Eye (tissue), 1 donor: ENCODE measurements around the gene TMEM232.
"Not testable (repeated sequence)": the region's sequence is repeated elsewhere in the genome, so short reads cannot be mapped to it uniquely, and the experiment has no call there.

Experiments
- DNase-seq: peaks from one replicate; pipeline ENCODE4 v3.0.0-alpha.2; 2015

Gene TMEM232

DNA sequence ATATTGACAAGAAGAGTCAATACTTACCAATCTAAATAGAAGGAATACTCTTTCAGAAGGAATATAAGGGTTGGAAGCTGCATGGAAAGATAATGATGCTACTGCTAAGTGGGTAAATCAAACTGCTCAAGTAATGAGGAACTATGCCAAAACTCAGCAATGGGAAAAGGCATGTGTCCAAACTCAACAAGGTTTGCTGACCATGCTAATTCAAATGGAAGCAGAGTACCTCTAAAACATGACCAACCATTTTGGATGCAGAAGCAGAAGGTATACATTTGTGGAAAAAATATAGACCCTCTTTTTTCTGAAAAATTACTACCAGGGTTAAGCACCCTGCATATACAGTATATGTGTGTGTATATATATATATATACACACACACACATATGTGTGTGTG, 21.1 kb downstream of the TMEM232 start:
- no peak for DNase-seq

DNA sequence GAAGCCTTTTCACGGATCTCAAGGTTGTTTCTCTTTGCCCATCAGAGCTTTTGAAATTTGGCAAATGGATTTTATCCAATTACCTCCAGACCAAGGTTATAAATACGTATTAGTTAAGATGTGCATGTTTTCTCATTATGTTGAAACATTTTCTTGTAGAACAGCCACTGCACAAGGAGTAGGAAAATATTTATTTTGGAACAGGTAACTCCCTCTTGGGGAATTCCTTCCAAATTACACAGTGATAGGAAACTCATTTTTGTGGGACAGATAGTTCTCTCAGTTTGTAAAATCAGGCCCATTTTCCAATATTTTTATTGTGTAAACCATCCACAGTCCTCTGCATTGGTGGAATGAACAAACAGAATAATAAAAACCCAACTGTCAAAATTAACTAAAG, 23.0 kb downstream of the TMEM232 start:
- no peak for DNase-seq

- DNase-seq = no peak
Observed at GRCh38 chr5:110702704-110703103, 23.8 kb downstream of the TMEM232 start.

GRCh38 chr5:110702300-110702699, 24.2 kb downstream of the TMEM232 start:
- no peak for DNase-seq

DNA sequence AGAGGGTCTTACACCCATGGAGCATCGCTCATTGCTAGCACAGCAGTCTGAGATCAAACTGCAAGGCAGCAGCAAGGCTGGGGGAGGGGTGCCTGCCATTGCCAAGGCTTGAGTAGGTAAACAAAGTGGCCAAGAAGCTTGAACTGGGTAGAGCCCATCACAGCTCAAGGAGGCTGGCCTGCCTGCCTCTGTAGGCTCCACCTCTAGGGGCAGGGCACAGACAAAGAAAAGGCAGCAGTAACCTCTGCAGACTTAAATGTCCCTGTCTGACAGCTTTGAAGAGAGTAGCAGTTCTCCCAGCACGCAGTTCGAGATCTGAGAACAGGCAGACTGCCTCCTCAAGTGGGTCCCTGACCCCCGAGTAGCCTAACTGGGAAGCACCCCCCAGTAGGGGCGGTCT, 33.8 kb downstream of the TMEM232 start:
- DNase-seq = not testable (repeated sequence)

GRCh38 chr5:110690587-110690986, 35.9 kb downstream of the TMEM232 start:
- not testable (repeated sequence) for DNase-seq

GRCh38 chr5:110687485-110687884, 39.0 kb downstream of the TMEM232 start:
- no peak for DNase-seq

- no peak for DNase-seq
Observed at GRCh38 chr5:110686270-110686669, 40.2 kb downstream of the TMEM232 start.

DNA sequence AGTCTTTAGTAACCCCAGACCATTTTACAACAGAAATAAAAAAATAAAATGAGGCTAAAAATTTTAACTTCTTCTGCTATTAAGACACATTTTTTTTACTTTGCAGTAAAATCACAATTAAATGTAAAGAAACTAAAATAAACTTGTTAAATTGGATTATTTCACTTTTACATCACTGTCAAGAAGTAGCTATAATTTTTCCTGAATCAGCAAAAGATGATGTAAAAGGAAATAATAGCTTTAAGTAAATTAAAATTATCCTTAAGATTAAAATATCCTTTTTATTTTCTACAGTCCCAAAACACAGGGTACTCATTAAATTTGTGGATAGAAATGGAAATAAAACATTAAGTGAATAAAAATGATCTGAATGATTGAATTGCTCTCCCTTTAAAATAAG, 44.5 kb downstream of the TMEM232 start:
- no peak for DNase-seq

DNA sequence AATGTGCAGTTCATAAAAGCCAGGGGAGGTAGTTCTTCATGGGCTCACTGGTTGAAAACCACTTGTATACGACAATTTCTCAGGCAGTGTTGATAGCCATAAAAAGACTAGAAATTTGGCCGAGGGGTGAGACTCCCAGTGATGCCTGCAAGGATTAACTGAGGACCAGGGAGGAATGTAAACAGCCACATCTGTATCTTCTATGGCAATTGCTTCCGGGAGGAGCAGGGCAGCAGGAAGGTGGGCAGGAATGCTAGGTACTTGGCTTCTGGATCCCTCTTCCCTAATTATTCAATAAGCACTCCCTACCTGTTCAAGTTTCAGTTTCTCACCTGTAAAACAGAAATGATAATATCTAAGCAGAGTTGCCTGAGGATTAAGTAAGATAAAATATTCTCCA, 45.4 kb downstream of the TMEM232 start:
- no peak for DNase-seq

- not testable (repeated sequence) for DNase-seq
Observed at GRCh38 chr5:110676554-110676953, 49.9 kb downstream of the TMEM232 start.

DNA sequence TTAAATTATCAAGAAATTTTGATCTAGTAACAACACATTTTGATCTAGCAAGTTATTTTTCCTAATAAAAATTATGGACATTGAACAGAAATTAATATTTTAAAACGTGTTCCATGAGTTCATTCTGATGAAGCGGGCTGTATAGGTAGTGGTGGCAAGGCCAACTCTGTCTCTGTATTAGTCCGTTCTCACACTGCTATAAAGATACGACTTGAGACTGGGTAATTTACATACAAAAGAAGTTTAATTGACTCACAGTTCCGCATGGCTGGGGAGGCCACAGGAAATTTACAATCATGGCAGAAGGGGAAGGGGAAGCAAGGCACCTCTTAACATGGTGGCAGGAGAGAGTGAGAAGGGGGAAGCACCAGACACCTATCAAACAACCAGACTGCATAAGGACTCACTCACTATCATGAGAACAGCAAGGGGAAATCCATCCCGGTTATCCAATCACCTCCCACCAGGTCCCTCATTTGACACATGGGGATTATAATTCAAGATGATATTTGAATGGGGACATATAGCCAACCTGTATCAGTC, 61.2 kb downstream of the TMEM232 start:
- no peak for DNase-seq

DNA sequence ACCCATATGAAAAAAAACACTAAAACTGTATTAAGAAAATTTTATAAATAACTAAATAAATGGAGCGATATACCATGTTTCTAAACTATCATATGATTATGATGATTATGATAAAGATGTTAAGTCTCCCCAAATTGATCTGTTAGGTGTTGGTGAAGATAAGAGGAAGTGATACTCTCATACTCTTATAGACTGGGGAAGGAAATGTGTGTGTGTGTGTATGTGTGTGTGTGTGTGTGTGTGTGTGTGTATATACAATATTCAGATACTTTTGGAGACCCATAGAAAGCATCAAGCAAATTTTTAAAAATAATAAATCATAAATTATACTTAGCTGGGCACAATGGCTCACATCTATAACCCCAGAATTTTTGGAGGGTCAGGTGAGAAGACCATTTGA, 62.9 kb downstream of the TMEM232 start:
- DNase-seq = no peak

DNA sequence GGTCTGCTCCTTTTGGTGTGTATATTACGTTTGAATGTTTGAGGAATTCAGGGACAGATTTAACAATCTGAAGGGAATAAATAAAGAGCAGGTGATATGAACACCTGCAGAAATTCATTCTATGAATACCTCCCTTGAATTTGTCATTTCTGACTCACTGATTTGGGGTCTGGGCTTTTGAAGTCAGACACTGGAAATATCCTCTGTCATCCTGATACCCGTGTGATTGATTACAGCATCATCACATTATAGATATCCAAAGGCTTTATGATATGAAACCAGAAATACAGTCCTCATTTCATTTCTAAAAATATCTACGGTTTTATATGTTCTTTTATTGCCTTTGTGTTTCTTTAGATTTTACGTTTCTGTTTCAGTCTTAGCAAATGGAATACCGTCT, 68.5 kb downstream of the TMEM232 start:
- DNase-seq = no peak

- DNase-seq = no peak
Observed at GRCh38 chr5:110653231-110653970, 73.1 kb downstream of the TMEM232 start.

DNA sequence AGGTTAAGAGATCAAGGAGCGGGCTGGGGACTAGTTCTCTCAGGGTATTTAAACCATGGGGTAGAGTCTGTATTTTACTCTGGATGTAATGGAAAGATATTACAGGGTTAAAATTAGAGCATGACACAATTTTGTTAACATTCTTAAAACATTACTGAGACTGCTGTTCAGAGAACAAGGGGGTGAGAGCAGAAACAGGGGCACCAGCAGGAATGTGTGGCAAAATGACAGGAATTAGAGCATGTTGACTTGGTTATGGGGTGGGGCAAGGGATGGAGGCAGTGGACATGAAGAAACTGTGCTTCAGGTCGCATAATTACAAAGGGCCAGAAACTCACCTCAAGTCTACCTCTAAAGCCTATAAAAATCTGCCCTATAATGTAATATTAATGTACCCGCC, 75.0 kb downstream of the TMEM232 start:
- no peak for DNase-seq

- DNase-seq = no peak
Observed at GRCh38 chr5:110644357-110644756, 82.1 kb downstream of the TMEM232 start.

- no peak for DNase-seq
Observed at GRCh38 chr5:110638970-110639902, 87.2 kb downstream of the TMEM232 start.

- no peak for DNase-seq
Observed at GRCh38 chr5:110634475-110634874, 92.0 kb downstream of the TMEM232 start.

DNA sequence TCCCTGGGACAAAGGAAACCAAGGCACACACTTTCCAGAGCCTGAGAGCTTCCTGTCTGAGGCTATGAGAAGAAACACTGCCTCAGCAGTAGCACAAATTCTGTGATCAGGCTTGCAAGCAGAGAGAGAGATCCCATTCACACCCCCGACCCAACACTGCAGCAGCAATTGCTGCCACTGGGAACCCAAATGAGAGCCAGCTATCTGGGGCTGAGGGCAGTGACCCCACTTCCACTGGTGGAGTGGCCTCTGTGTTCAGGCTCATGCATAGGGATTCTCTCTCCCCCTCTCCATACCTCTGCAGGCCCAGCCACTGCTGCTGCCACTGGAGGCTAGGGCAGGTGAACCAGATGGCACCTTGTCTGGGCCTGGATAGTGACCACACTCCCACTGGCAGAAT, 95.2 kb downstream of the TMEM232 start:
- no peak for DNase-seq

DNA sequence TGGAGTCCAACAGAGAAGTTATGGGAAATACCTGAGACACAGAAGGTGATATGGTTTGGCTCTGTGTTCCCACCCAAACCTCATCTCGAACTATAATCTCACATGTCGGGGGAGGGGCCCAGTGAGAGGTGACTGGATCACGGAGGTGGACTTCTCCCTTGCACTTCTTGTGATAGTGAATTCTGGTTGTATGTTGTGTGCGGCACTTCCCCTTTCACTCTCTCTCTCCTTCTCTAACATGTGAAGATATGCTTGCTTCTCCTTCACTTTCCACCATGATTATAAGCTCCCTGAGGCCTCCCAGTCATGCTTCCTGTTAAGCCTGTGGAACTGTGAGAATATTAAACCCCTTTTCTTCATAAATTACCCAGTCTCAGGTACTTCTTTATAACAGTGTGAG, 96.1 kb downstream of the TMEM232 start:
- no peak for DNase-seq

DNA sequence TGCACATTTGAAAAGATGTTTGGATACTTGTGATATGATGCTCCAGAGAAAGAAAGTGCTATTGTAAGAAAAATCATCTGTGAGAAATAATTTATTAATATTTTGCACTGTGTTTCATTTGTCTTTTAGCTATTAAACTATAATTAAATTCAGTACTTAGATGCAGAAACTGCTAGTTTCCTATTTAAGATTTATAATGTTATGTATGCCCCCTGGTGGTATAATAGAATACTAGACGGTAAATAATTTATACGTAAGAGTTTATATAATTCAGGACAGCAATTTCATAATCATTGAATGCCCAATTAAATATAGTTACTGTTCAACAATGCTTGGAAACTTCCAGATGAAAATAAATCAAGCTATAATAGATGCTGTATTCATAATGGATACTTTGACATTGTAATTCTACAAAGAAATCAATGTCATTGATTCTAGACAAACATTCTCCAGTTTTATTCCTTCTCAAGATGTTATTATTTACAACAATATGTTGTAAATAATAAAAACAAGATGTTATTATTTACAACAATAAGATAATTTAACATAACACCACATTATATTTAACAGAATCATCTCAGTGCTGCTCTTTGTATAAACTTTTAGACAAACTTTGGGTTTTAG, 101.0 kb downstream of the TMEM232 start:
- peak; percentile 51 for DNase-seq

GRCh38 chr5:110623874-110624273, 102.6 kb downstream of the TMEM232 start:
- DNase-seq = peak; percentile 8
